ENCODE results near the gene ASIC1. TPM values are rescaled to one million over a fixed set of nuclear protein-coding genes. Genes with fewer than 3 reads are reported as not detected.

Gene ASIC1
- total and polyA plus RNA-seq, 8 donors, result 0.45 to 3.5 (median 1.2) TPM; not detected in 1

- Histone ChIP-seq H3K9me3 (no peaks in the 10 kb centered on the region), H3K27me3 (no peaks in the 10 kb centered on the region), H3K36me3 (peaks cover 0 to 13% (median 9%) of the 10 kb centered on the region in 4 donors), H3K4me1 (peaks cover 0 to 22% (median 12%) of the 10 kb centered on the region in 4 donors), H3K4me3 (no peak overlapping the region), H3K27ac (peak overlapping the region in 4 of 5 donors; percentile 73 to 82 (median 78))
- TF ChIP-seq POLR2AphosphoS5 (IDR thresholded peaks at IDR 0.05) (peak in 1 of 3 donors; percentile 32), POLR2A (IDR thresholded peaks at IDR 0.05) (no peak)
- intact Hi-C loops (cut with DNase I; ENCODE audit: low total_unique reads), result no loop called here
- DNase-seq, result peak; percentile 51 to 92
- 48 to 61% (median 53%) methylated on average over 10 of the region's 10 CpGs for WGBS, 5 donors
Observed at GRCh38 chr12:50016501-50017475, 40.6 kb upstream of the ASIC1 start.

GRCh38 chr12:50017641-50018040, 39.8 kb upstream of the ASIC1 start:
- H3K4me1 ChIP-seq, result peaks cover 0 to 22% (median 12%) of the 10 kb centered on the region in 4 donors
- peak overlapping the region in 4 of 5 donors; percentile 73 to 82 (median 78) for H3K27ac ChIP-seq
- H3K4me3 ChIP-seq, result no peak overlapping the region
- TF ChIP-seq, protein P1, sequence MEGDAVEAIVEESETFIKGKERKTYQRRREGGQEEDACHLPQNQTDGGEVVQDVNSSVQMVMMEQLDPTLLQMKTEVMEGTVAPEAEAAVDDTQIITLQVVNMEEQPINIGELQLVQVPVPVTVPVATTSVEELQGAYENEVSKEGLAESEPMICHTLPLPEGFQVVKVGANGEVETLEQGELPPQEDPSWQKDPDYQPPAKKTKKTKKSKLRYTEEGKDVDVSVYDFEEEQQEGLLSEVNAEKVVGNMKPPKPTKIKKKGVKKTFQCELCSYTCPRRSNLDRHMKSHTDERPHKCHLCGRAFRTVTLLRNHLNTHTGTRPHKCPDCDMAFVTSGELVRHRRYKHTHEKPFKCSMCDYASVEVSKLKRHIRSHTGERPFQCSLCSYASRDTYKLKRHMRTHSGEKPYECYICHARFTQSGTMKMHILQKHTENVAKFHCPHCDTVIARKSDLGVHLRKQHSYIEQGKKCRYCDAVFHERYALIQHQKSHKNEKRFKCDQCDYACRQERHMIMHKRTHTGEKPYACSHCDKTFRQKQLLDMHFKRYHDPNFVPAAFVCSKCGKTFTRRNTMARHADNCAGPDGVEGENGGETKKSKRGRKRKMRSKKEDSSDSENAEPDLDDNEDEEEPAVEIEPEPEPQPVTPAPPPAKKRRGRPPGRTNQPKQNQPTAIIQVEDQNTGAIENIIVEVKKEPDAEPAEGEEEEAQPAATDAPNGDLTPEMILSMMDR (IDR thresholded peaks at IDR 0.05), result no peak
- TF ChIP-seq POLR2A (IDR thresholded peaks at IDR 0.05), result no peak
- no peak for TF ChIP-seq POLR2AphosphoS5 (IDR thresholded peaks at IDR 0.05)
- no peak for TF ChIP-seq EP300 (IDR thresholded peaks at IDR 0.05)
- H3K9me3 ChIP-seq, result no peaks in the 10 kb centered on the region
- H3K36me3 ChIP-seq, result peaks cover 0 to 13% (median 9%) of the 10 kb centered on the region in 4 donors
- WGBS, 5 donors, result 66 to 83% (median 76%) methylated on average over 6 of the region's 6 CpGs
- intact Hi-C loops (cut with DNase I; ENCODE audit: low total_unique reads), result no loop called here
- no peak for DNase-seq
- H3K27me3 ChIP-seq, result no peaks in the 10 kb centered on the region

GRCh38 chr12:50018154-50018553, 39.2 kb upstream of the ASIC1 start:
- Histone ChIP-seq H3K27ac (peak overlapping the region in 4 of 5 donors; percentile 73 to 82 (median 78)), H3K27me3 (no peaks in the 10 kb centered on the region), H3K9me3 (no peaks in the 10 kb centered on the region), H3K36me3 (peaks cover 0 to 13% (median 9%) of the 10 kb centered on the region in 4 donors), H3K4me3 (no peak overlapping the region), H3K4me1 (peaks cover 0 to 22% (median 13%) of the 10 kb centered on the region in 4 donors)
- peak in 1 of 2 donors; percentile 27 for DNase-seq
- WGBS, 5 donors, result 63 to 81% (median 72%) methylated on average over 3 of the region's 3 CpGs
- intact Hi-C loops (cut with DNase I; ENCODE audit: low total_unique reads), result no loop called here
- TF ChIP-seq POLR2AphosphoS5 (IDR thresholded peaks at IDR 0.05), result no peak
- TF ChIP-seq POLR2A (IDR thresholded peaks at IDR 0.05), result no peak
- TF ChIP-seq EP300 (IDR thresholded peaks at IDR 0.05), result no peak
- TF ChIP-seq, protein P1 (IDR thresholded peaks at IDR 0.05), result no peak

DNA sequence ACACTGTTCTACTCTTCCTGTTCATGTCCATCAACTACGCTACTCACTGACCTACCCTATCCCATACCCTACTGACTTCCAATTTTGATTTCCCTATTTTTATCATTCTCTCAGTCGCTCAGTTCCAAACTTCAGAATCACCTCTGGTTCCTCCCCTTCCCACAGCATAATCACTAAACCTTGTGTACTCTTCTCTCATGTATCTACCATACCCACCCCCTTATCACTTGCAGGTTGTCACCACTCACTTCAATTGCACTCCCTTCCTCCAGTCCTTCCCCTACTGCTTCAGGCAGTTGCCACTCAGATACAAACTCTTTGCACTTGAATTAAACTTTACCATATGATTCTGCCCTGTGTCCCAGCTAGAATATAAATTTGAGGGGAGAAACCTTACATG, 38.4 kb upstream of the ASIC1 start:
- Histone ChIP-seq H3K4me1 (peaks cover 0 to 30% (median 13%) of the 10 kb centered on the region in 4 donors), H3K27ac (peak overlapping the region in 1 of 5 donors; percentile 82), H3K4me3 (no peak overlapping the region), H3K36me3 (peaks cover 0 to 11% (median 6%) of the 10 kb centered on the region in 4 donors), H3K27me3 (no peaks in the 10 kb centered on the region), H3K9me3 (no peaks in the 10 kb centered on the region)
- intact Hi-C loops (cut with DNase I; ENCODE audit: low total_unique reads), result no loop called here
- no peak for DNase-seq
- WGBS, 5 donors, result 86 to 98% (median 93%) methylated on average over 2 of the region's 2 CpGs
- TF ChIP-seq POLR2AphosphoS5 (IDR thresholded peaks at IDR 0.05), result no peak
- TF ChIP-seq, protein P1 (IDR thresholded peaks at IDR 0.05), result no peak
- TF ChIP-seq EP300 (IDR thresholded peaks at IDR 0.05), result no peak
- no peak for TF ChIP-seq POLR2A (IDR thresholded peaks at IDR 0.05)

Measured in stomach (tissue), 9 donors.